GM19452 (cell line): ENCODE measurements around the gene LRRC8A.
"Not testable (repeated sequence)": the region's sequence is repeated elsewhere in the genome, so short reads cannot be mapped to it uniquely, and the experiment has no call there.

Experiments used
- ATAC-seq: cut with Tn5 transposase; IDR thresholded peaks from one replicate; pipeline ENCODE4 v1.9.1; 2021; ENCODE audit not compliant: unreplicated experiment

The LRRC8A gene

DNA sequence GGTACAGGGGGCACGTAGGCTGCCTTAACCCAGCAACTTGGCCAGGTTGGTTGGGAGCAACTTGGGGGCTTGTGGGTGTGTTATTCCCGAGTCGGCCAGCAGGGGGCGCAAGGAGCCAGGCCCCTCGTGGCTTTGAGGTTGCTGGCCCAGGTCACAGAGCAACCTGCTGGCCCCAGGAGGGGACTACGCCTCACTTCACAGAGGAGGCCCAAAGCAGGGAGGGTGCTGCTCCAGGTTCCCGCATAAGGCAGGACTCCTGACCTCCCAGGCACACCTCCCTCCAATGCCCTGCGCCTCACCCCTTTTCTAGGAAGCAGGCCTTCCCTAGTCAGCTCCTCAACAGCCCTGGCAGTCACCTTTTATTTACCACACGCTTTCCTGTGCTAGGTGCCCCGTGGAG, 18.3 kb upstream of the LRRC8A start:
- no peak for ATAC-seq

GRCh38 chr9:128870128-128870940, 11.6 kb upstream of the LRRC8A start:
- no peak for ATAC-seq

GRCh38 chr9:128870941-128871265, 11.0 kb upstream of the LRRC8A start:
- ATAC-seq, result not testable (repeated sequence)

DNA sequence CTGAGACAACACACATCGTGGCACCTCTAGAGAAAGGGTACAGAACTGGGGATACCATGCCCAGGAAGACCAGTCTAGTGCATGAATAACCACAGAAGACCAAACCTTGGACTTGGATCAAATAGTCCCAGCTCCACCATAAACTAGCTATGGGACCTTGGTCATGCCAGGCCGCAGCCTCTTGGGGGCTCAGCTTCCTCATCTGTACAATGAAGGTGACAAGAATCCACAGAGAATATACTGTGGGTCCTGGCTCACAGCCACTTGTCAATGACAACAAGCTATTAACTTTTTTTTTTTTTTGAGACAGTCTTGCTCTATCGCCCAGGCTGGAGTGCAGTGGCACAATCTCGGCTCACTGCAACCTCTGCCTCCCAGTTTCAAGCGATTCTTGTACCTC, 4.1 kb upstream of the LRRC8A start:
- ATAC-seq, result no peak

- no peak for ATAC-seq
These were observed 1.0 kb downstream of the LRRC8A start for GRCh38 chr9:128882677-128883603.

DNA sequence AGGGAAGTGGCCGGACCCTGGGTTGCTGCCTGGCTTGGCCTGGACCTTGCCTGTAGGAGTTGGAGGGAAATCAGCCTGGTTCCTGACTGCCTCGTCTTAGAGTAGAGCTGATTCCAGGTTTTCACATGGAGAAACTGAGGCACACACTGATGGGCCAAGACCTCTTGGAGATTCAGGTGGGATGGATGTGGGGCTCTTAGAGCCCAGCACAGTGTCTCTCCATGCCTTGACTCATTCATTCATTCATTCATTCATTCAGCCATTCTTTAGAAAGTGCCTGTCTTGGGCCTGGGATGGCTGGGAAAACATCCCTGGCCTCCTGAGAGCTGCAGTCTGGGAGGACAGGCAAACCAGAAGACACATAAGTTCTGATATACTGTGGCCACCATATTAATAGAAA, 2.2 kb downstream of the LRRC8A start:
- ATAC-seq, result no peak

DNA sequence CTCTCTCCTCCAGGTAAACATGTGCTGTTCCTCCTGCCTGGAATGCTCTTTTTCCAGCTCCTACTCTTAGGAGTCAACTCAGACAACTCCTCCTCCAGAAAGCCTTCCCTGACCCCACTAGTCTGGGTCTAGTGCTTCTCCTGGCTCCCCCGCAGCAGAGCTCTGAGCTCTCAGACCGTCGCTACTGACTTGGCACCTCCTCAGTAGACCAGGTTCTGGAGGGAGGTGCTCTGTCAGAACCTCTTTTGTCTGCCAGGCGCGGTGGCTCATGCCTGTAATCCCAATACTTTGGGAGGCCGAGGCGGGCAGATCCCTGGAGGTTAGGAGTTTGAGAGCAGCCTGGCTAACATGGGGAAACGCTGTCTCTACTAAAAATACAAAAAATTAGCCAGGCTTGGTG, 3.4 kb downstream of the LRRC8A start:
- ATAC-seq, result no peak

DNA sequence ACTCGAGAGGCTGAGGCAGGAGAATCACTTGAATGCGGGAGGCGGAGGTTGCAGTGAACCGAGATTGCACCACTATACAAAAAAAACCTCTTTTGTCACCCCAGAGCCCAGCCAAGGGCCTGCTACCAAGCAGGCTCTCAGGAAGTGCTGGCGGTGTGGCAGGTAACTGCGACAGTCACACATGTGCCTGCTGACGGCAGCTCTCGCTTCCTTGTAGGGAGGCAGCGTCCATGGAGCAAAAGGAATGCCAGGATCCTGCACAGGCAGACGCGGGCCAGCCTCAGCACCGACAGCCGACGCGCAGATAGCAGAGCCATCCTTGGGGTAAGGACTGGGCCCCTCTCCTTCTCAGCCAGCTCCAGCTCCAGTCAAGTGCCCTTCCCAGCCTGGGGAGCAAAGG, 3.9 kb downstream of the LRRC8A start:
- ATAC-seq, result no peak

- no peak for ATAC-seq
These were observed 4.4 kb downstream of the LRRC8A start for GRCh38 chr9:128886211-128886891.

DNA sequence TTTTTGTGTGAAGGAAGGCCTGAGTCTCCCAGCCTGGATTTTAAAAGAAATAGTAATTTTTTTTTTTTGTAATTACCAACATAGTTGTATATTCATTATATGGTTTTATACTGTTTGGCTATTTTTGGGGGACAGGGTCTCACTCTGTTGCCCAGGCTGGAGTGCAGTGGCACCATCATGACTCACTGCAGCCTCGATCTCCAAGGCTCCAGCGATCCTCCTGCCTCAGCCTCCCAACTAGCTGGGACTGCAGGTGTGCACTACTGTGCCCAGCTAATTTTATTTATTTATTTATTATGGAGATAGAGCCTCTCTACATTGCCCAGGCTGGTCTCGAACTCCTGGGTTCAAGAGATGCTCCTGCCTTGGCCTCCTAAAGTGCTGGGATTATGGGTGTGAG, 5.1 kb downstream of the LRRC8A start:
- no peak for ATAC-seq

DNA sequence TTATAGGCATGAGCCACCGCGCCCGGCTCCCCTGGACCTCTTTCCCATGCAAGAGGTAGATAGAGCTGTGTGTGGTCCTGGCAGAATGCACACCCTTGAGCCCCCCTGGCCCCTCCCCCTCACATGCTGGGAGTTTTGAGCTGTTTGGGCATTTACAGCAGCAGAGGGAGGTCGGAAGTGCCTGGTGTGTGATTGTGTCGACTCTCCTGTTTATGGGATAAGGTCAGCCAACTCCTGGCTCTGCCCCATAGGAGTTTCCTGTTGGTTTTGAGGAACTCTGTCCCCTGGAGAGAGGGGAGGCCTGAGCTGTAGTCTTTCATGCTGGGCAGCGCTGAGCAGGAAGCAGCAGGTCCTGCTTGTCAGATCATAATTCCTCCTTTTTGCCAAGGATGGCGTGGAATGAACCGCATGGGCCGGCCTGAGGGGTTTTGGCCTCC, 6.0 kb downstream of the LRRC8A start:
- no peak for ATAC-seq

GRCh38 chr9:128891321-128892220, 9.6 kb downstream of the LRRC8A start:
- no peak for ATAC-seq

GRCh38 chr9:128892221-128892921, 10.4 kb downstream of the LRRC8A start:
- ATAC-seq, result no peak

DNA sequence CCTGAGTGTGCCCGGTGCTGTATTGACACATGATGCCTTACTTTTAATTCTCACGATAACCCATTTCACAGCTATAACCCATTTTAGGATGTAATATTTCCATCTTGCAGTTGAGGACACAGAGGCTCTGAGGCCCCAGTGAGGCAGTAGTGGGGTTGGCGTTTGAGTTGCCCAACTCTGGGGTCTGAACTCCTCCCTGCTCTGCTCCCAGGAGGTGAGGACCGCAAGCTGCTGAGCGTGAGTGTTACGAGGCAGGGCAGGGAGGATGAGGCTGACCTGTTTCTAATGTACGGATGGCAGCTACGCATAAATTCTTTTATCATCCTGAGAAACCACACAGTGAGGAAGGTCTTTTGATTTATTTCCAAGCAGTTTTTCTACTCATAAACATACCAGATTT, 11.4 kb downstream of the LRRC8A start:
- no peak for ATAC-seq

DNA sequence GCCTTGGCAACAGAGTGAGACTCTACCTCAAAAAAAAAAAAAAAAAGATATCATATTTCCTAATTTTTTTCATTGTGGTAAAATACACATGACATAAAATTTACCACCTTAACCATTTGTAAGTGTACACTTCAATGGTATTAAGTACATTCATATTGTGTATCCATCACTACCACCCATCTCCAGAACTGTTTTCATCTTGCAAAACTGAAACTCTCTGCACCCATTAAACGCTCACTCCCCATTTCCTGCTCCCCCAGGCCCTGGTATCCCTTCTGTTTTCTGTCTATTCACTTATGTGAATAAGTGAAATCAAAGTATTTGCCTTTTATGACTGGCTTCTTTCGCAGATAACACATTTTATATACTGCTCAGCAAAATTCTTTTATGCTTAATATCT, 12.8 kb downstream of the LRRC8A start:
- no peak for ATAC-seq

GRCh38 chr9:128895556-128895955, 13.6 kb downstream of the LRRC8A start:
- ATAC-seq, result no peak

GRCh38 chr9:128898382-128898781, 16.4 kb downstream of the LRRC8A start:
- no peak for ATAC-seq

DNA sequence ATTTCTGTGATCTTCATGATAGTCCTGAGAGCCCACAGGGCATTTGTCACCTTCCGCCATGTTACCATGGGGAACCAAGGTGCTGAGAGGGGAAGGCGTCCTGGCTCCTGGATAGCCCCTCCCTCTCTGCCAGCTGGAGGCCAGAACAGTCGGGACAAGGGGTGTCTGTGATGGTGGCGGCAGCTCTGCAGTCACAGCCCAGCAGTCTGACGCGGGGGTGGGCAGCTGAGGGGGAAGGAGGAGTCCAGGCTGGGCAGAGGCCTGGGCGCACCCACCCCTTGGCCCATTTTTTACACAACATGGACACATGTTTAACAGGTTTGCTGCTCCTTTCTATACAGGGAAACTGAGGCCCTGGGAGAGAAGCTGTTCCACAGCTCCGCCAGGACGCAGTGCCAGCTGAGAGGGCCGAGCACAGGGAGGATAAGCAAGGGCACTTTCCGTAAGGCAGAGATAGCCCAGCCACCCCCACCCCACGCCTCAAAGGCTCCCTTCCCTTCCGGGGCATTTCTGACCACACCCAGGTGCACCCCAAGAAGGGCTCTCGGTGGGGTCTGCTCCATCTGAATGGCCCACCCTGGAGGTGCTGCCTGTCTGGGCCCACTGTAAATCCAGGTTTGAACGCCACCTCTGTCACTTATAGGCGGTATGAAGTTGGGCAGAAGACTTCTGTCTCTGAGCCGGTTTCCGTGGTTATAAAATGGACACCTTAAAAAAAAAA, 17.1 kb downstream of the LRRC8A start:
- no peak for ATAC-seq

GRCh38 chr9:128899566-128900322, 17.8 kb downstream of the LRRC8A start:
- no peak for ATAC-seq
